ENCODE data around the gene VWF.

- TF ChIP-seq EP300 (IDR thresholded peaks at IDR 0.05) (no peak), POLR2A (IDR thresholded peaks at IDR 0.05) (no peak), POLR2AphosphoS5 (IDR thresholded peaks at IDR 0.05) (no peak)
- TF ChIP-seq, protein P1, sequence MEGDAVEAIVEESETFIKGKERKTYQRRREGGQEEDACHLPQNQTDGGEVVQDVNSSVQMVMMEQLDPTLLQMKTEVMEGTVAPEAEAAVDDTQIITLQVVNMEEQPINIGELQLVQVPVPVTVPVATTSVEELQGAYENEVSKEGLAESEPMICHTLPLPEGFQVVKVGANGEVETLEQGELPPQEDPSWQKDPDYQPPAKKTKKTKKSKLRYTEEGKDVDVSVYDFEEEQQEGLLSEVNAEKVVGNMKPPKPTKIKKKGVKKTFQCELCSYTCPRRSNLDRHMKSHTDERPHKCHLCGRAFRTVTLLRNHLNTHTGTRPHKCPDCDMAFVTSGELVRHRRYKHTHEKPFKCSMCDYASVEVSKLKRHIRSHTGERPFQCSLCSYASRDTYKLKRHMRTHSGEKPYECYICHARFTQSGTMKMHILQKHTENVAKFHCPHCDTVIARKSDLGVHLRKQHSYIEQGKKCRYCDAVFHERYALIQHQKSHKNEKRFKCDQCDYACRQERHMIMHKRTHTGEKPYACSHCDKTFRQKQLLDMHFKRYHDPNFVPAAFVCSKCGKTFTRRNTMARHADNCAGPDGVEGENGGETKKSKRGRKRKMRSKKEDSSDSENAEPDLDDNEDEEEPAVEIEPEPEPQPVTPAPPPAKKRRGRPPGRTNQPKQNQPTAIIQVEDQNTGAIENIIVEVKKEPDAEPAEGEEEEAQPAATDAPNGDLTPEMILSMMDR (IDR thresholded peaks at IDR 0.05): no peak
These were observed 94.4 kb downstream of the VWF start for GRCh38 chr12:6030081-6030480.

Measured in upper lobe of left lung (tissue), 4 donors.